ENCODE measurements around the gene AK9.

The AK9 gene

GRCh38 chr6:109678240-109678639 is 12.8 kb downstream of the AK9 start:
- FAIRE-seq = no peak
- no peak for TF ChIP-seq CTCF (IDR thresholded peaks at IDR 0.05; ENCODE audit: insufficient read depth, missing control alignments)
- DNase-seq (ENCODE audit: insufficient read length, low spot score) = no peak

GRCh38 chr6:109676724-109677123 is 14.3 kb downstream of the AK9 start:
- FAIRE-seq (no peak), DNase-seq (ENCODE audit: insufficient read length, low spot score) (no peak)
- TF ChIP-seq CTCF (IDR thresholded peaks at IDR 0.05; ENCODE audit: insufficient read depth, missing control alignments) = no peak

GRCh38 chr6:109672839-109673238 is 18.2 kb downstream of the AK9 start:
- DNase-seq (ENCODE audit: insufficient read length, low spot score) = no peak
- no peak for FAIRE-seq
- TF ChIP-seq CTCF (IDR thresholded peaks at IDR 0.05; ENCODE audit: insufficient read depth, missing control alignments) = no peak

- no peak for TF ChIP-seq CTCF (IDR thresholded peaks at IDR 0.05; ENCODE audit: insufficient read depth, missing control alignments)
- DNase-seq (ENCODE audit: insufficient read length, low spot score) (no peak), FAIRE-seq (no peak)
These were observed 18.8 kb downstream of the AK9 start for GRCh38 chr6:109672175-109672574.

- TF ChIP-seq CTCF (IDR thresholded peaks at IDR 0.05; ENCODE audit: insufficient read depth, missing control alignments) = no peak
- FAIRE-seq (no peak), DNase-seq (ENCODE audit: insufficient read length, low spot score) (no peak)
These were observed 19.3 kb downstream of the AK9 start for GRCh38 chr6:109671733-109672132.

- TF ChIP-seq CTCF (IDR thresholded peaks at IDR 0.05; ENCODE audit: insufficient read depth, missing control alignments) = no peak
- FAIRE-seq (no peak), DNase-seq (ENCODE audit: insufficient read length, low spot score) (no peak)
These were observed 21.2 kb downstream of the AK9 start for GRCh38 chr6:109669811-109670210.

GRCh38 chr6:109662192-109662591 is 28.8 kb downstream of the AK9 start:
- DNase-seq (ENCODE audit: insufficient read length, low spot score) = no peak
- FAIRE-seq = no peak
- no peak for TF ChIP-seq CTCF (IDR thresholded peaks at IDR 0.05; ENCODE audit: insufficient read depth, missing control alignments)
